HG02885 (cell line): ENCODE data around the gene SMYD1.

Source experiments
- ATAC-seq: cut with Tn5 transposase; IDR thresholded peaks from one replicate; pipeline ENCODE4 v1.9.1; 2021; ENCODE audit warnings: mild to moderate bottlenecking; ENCODE audit not compliant: unreplicated experiment, poor library complexity

Gene SMYD1

DNA sequence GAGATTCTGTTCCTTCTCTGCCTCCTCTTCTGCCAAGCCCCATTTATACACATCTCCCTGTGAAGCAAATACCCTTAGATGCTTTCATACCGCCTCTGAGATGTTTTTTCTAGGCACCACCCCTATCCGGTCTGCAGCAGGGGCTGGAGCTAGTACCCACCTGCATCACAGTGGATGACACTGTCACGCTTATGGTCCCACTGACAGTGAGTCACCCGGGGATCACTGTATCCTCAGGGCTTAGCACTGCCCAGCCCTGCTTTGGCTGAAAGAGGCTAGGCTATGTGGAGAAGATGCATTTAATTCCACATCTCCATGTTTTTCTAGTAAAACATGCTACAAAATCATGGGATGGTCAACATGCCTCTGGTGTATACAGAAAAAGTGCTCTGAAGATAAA lies 50.3 kb downstream of the SMYD1 start:
- ATAC-seq: no peak

DNA sequence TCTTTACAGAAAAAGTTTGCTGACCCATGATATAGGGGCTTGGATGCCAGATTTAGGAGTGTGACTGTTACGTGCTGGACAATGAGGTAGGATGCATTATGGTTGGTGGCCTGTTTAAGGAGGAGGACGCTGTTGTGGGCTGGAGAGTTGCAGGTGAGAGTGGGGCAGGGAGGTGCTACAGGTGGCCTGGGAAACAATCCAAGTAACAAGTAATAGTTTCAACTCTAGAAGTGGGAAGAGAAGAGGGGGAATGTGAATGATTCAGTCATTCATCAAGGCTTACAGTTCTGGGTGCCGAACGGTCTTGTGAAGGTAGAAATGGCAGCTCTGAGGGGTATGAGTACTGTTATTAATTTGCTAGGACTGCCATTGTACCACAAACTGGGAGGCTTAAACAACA lies 54.1 kb downstream of the SMYD1 start:
- ATAC-seq: no peak

DNA sequence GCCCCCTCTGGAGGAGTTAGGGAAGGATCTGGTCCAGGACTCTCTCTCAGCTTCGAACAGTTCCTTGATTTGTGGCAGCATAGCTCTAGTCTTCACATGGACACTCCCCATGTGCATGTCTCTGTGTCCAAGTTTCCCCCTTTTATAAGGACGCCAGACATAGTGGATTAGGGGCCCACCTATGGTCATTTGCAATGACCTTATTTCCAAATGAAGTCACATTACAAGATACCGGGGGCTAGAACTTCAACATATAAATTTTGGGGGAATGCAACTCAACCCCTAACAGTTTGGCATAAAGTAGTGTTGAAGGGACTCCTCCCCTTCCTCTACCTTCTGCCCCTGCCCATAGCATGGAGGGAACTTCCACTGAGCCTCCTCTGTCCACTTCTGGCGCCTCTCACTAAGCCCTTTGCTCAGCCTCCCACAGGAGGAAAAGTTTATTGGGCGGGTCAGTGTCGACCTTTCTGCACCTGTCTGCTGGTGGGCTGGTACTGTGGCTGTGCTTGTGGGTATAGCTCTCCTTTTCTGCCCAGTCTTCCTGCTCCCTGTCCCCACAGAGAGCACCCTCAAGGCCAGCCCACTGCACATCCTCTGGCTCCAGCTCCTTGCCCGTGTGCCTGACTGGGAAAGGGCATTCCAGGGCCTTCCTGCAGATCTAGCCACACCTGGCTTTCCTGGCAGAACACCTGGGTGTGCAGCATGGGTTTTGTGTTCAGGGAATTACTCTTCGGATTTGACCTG lies 54.7 kb downstream of the SMYD1 start:
- no peak for ATAC-seq

DNA sequence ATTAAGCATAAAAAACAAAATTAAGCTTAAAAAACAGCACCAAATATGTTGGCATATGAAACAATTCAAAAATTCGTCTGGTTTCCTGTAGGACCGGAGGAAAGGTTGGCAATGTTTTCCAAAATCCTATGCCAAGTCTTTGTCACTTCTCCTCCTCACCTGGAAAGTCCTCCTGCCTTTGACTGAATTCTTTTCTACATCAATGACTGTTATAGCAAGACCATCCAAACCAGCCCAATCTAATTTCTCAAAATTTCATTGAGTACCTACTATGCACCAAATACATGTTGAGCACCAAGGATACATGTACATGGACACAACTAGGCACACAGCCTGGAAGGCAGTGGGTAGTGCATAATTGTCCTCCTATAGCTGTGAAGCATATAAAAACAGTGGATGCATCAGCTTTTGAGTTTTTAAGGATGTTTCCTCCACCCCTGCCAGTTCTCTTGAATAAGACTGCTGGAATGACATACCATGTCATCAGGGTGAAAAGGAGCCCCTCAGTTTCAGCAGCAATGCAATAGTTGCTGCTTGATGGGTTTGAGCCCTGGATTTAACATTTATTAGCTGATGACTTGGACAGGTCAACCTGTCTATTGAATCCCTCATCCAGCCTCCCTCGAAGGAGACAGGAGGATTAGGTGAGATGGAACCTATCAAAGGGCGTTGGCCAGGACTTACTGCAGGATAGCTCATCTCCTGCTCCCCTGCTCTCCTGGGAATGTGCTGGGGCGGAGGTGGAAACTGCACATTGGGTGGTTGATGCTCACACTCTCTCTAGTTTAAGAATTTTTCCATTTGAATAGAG lies 55.7 kb downstream of the SMYD1 start:
- no peak for ATAC-seq

DNA sequence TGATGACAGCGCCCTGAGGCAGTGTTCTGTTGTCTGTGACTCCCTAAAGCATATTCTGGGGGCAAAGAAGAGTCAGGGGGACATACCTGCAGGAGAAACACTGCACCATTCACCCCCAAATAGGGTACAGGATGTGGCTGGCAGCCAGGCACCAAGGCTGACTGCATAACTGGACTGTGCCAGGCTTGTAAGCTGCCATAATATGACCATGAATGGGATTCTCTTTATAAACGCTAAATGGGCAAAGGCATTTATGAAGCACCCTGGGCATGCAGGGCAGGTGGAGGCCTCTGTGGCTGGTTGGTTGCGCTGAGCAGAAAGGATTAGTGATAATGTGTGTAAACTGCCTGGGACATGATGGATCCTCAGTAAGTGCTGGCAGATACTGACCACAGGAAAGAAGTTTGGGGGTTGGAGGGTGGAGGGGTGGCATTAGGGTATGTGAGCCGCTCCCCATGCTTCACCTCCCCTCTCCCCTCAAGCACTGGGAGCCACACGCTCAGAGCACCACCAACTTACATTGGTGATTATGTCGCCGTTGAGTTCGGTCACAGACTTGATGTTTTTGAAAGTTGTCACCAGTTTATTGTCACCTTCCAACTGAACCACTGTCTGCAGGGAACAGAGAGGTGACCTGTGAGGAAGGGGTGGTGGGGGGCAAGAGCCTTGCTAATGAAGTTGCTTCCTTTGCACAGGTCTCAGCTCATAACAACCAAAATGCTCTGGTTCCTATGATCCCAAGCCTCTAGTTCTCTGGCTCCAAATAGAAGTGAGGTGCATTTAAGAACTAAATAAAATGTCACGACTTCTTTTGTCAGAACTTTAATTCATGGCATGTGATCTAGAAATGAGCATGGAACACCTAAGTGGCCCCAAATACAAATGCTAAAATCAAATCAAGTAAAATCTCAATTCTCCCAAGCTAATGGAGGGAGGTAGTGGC lies 56.6 kb downstream of the SMYD1 start:
- ATAC-seq: no peak

DNA sequence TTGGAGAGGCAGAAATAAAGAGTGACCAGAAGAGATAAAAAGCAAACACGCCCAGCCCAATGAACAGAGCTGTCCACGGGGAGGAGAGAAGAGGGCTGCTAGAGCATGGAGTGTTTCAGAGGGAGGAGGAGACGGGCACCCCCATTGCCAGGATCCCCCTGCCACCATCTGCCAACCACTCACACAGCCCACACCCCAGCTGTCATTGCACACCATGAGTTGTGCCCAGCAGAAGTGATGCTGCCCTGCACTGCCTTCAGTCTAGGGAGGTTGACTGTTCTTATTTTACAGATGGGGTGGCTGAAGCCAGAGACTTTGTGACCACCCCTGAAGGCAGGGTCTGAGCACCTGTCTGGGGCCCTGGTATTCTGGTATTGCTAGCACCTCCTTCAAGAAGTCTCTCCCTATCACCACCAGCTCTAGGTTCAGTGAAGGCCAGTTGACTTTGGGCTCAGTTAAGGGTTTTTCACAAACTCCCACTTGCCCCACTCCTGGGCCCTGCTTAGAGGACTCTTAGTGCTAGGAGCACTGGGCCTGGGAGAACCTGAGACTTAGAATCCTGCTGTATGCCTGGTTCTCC lies 57.8 kb downstream of the SMYD1 start:
- ATAC-seq: no peak

DNA sequence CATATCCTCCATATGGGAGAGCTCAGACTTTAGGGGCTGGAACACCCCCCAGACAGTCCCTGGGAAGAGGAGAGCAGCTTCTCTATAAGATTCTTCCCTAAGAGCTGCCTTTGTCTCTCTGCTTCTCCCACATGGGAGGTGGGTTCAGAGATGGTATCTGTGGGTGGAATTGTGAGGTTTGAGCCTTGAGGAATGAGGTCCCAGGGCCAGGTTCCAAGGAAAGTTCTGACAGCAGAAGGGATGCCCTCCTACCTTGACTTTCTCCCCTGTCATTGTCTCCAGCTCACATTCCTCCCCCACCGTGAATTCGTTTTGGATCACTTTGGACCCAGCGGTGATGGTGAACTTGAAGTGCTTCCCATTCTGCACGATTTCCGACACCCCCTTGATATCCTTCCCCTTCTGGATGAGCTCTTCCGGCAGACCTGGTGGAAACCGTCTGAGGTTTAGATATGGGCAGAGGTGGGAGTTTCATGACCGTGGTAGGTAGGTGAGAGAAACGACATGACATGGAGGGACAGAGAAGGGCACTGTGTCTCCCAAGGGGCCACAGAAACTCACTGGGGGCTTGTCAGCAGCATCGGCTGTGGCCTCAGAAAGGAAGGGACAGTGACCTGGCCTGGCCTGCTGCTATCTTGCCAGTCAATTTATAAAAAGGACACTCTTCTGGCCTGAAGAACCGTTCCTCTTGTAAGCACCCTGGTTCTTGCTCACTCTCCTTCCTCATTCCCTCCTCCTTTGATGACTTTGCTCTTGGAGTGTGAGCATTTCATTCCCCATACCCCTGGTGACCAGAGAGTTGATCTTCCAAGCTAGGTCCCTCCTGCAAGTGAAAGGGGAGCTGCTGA lies 58.5 kb downstream of the SMYD1 start:
- ATAC-seq: no peak

DNA sequence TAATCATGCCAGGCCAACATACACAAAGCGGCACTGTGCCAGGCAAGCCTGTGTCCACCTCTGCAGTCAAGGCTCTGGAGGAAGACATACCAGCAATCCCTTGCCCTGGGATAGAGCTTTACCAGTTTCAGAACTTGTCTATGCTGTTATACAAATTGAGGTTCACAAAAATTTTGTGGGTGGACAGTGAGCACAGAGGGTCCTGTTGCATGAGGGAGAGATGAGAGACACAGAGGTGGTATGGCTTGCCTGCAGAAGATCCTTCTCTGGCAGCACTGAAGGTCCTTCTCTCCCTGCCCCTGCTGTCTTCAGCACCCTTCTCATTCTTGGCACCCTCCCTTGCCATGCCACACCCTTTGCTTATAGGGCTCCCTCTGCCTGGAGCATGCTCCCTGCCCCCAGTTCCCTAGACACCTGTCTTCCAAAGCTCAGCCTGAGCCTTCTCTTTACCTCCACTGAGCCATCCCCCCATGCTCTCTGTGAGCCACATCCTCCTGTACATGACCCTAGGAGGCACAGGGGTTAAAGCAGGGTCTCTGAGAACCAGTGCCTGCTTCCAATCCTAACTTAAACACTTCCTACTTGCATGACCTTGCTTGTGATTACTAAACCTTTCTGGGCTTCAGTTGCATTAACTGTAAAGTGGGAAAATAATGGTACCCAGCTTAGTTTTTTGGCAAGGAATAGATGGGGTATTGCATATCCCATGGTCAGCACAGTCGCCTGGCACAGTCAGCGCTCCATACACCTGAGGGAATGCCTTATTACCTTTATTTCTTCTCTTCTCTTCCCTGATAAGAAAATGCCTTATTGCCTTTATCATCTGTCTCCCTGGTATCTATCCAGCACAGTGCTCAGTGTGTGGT lies 59.4 kb downstream of the SMYD1 start:
- ATAC-seq: no peak

DNA sequence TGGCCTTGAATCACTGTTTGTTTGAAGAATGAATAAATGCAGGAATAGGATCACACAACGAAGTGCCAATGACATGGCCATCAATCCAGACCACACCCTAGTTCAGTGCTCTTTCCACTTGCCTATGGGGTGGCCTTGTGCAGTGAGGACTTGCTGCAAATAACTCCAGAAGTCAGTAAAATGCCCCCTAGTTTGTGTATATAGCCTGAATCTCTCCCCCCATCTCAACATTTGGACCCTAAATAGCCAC lies 59.9 kb downstream of the SMYD1 start:
- ATAC-seq: no peak

DNA sequence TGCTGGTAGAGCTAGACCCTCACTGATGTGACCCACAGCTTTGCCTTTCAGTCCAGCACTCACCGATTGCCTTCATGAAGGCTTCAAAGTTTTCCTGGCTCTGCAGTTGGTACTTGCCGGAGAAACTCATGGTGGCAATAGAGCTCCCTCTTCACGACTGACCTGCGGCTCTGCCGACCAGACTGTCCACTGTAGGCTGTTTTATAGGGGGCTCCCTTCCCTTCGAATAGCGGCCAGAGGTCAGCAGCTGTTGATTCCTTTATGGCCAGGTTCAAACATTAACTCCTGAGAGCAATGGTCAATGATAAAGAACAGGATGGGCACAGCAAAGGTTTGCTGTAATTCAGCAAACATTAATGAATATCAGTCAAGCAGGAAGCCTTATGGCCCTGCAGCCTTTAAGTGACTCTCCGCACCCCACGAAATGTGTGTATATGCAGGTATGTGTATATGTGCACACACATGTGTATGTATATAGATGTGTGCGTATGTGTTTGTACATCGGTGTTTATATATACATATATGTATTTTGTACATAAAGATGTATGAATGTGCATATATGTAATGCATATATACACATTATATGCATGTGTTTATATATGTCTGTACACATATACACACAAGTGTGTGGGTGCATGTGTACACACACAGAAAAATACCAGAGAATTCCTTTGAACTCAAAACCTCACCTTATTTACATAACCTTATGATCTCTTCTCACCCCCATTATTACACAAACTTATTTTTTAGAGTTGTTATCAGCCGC lies 60.4 kb downstream of the SMYD1 start, which contains the start of gene FABP1:
Gene FABP1, minus strand, starts transcription at position 175 of the 766 bp plus-strand sequence. Its CDS starts 45 bp downstream, at position 130.
- ATAC-seq: no peak

DNA sequence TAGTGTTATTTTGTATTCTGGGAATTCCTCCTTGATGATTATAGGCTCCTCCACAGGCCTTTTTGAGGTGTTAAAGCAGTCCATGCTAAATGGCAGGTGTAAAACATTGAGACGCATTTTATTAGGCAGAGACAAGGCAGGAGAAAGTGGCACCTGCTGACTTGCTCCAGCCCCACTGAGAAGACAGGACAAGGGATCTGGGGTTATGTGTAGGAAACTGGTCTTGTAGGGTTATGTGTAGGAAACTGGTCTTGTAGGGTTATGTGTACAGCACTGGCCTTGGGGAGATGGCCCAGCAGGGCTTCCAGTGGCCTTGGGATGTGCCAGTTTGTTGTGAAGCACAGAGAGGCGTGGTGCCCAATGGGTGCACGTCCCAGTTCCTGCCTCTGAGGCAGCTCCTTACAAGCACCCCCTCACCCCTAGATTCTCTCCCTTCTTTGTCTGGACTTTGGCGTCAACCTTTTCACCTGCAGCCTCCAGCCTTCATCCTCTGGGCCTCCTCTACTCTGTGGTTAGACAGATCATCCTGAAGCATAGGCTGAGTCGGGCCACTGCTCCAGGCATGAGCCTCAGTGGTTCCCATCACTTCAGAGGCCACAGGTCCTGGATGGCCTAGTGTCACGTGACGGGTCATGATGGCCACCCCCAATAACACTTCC lies 61.2 kb downstream of the SMYD1 start:
- ATAC-seq: no peak

DNA sequence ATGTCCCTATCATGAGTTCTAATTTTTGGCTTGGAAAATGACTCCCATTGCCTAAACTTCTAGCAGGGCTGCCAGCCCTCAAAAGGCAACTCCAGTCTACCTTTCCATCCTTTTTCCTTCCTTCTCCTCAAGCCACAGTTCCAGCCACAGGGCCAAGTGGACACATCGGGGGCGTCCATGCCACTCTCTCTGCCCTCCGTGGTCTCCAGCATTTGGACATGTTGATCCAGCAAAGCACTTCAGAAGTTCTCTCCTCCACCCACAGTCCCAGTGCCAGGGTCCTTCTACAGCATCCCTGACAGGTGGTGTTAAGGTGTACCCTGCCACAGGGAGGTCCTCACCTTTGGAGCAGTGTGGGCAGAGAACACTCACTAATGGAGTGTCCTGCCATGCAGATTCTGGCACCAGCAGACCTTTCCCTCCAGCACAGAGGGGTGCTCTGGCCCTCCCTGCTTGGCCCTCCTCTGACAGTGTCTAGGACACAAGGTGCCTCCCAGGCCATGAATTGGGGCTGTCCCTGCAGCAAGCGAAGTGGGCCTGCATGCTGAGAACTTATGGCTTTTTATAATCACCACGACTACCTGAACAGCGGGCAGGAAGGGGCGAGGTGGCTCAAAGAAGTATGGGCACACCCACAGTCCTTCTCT lies 61.8 kb downstream of the SMYD1 start:
- ATAC-seq: no peak

DNA sequence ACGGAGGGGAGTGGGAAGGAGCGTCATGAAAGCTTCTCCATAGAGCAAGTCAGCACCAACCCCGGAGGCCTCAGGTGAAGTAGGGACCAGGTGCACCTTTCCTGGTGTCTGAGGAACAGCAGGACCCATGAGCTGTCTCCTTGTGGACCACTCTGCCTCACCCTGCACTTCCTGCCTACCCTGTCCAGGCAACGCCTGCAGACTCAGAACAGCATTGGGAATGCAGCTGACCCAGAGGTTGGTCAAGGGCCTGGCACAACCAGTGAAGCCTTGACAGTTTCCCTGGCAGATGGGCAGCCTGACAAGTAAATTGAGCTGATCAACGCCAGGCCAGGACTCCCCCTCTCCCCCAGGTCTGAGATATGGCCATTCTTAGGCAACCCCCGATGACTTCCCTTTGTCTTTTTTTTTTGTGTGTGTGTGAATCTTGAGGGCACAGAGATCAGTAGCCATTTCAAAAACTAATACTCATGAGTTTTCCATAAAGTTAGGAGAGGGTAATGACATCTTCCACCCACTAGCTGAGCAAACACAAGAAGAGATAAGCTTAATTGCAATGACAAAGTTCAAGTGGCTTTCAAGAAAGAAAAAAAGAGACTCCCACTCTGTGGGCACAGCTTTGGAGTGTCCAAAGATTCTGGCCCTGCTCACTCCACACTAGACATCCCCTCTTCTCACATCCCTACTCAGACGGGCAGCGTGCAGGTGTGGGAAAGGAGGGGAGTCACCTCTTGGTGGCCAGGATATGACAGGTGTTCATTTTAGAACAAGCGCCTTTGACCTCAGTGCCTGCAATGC lies 63.8 kb downstream of the SMYD1 start:
- ATAC-seq: no peak

DNA sequence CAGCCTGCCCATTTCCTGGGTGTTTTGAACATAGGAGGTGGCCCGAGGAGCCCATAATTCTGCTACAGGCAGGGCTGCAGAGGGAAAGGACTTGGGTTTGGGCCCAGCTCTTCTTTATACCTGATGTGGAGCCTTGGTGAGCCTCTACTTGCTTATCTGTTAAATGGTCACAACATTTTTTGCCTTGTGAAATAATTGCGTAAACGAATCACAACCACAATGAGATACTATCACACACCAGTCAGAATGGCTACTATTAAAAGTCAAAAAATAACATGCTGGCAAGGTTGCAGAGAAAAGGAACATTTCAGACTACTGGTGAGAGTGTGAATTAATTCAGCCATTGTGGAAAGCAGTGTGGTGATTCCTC lies 64.4 kb downstream of the SMYD1 start:
- ATAC-seq: no peak

DNA sequence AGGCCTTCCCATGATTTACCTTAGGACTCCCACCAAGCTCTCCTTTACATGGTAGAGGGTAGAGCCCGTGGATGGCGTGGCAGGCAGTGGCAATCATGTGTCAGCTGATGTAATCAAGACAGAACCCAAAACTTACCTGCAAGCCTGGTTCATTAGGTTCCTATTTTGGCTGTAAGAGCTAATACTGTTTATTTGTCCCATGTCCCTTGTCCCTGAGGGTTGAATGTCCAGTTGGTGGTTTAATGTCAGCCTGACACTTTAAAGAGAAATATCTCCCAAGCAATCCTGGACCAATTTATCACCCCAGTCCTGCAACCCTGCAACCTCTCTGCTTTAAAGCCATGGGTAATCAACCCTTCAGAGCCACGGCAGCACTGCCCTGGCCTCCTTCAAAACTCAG lies 66.2 kb downstream of the SMYD1 start:
- no peak for ATAC-seq

DNA sequence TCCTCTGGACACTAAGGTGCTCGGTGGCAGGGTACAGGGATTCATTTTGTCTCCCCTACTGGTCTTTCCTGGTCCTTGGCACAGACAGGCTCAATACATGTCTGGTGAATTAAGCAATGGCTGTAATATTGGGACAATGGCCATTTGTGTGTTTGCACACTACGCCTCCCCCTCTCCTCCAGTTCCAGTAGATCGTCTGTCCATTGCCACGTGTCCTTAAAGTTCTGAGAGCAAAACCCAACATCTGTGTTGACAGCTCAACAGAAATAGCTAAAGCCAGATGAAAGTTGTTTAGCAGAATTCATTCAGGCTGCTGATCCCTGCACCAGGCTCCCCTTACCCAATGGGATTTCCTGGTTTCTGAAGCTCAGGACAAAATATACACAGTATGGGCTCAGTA lies 69.2 kb downstream of the SMYD1 start:
- no peak for ATAC-seq
